Stromal cell of bone marrow (primary cell): Measurements from ENCODE around the gene FAM111A.

Source experiments
- DNase-seq: peaks from one replicate; pipeline ENCODE4 v3.0.0-alpha.2; 2012; ENCODE audit warnings: low read depth

Gene FAM111A

GRCh38 chr11:59141673-59142460 lies 789 bp upstream of the FAM111A start:
- DNase-seq, result no peak

GRCh38 chr11:59144096-59144495 lies 1.4 kb downstream of the FAM111A start:
- no peak for DNase-seq

- DNase-seq, result peak; percentile 78
These were observed 2.1 kb downstream of the FAM111A start for GRCh38 chr11:59144579-59145345.

- DNase-seq, result peak; percentile 62
These were observed 2.9 kb downstream of the FAM111A start for GRCh38 chr11:59145534-59145933.

- no peak for DNase-seq
These were observed 9.1 kb downstream of the FAM111A start for GRCh38 chr11:59151761-59152160.

GRCh38 chr11:59152312-59152951 lies 9.8 kb downstream of the FAM111A start:
- no peak for DNase-seq

- no peak for DNase-seq
These were observed 12.0 kb downstream of the FAM111A start for GRCh38 chr11:59154610-59155009.

- no peak for DNase-seq
These were observed 14.8 kb downstream of the FAM111A start for GRCh38 chr11:59157433-59157832.

GRCh38 chr11:59158206-59159068 lies 15.8 kb downstream of the FAM111A start:
- peak; percentile 54 for DNase-seq

- no peak for DNase-seq
These were observed 21.4 kb downstream of the FAM111A start for GRCh38 chr11:59164028-59164427.

- peak; percentile 65 for DNase-seq
These were observed 29.1 kb downstream of the FAM111A start, which contains the start of gene DTX4 for GRCh38 chr11:59171508-59172322. Gene DTX4 (plus strand): TSS chr11:59172132. CDS start chr11:59172596, 464 bp downstream.

GRCh38 chr11:59172345-59173079 lies 29.9 kb downstream of the FAM111A start:
- no peak for DNase-seq

- DNase-seq, result no peak
These were observed 30.7 kb downstream of the FAM111A start for GRCh38 chr11:59173080-59173963.

- DNase-seq, result no peak
These were observed 31.5 kb downstream of the FAM111A start for GRCh38 chr11:59173964-59174663.

GRCh38 chr11:59174664-59175033 lies 32.0 kb downstream of the FAM111A start:
- no peak for DNase-seq

GRCh38 chr11:59175091-59175501 lies 32.4 kb downstream of the FAM111A start:
- DNase-seq, result no peak

GRCh38 chr11:59176330-59176729 lies 33.7 kb downstream of the FAM111A start:
- DNase-seq, result no peak

- DNase-seq, result no peak
These were observed 35.7 kb downstream of the FAM111A start for GRCh38 chr11:59178402-59178801.

- DNase-seq, result no peak
These were observed 36.5 kb downstream of the FAM111A start for GRCh38 chr11:59179121-59179520.
